Coronary artery (tissue), 2 donors: ENCODE data around the gene ABCC10.
"Not testable (repeated sequence)": the region's sequence is repeated elsewhere in the genome, so short reads cannot be mapped to it uniquely, and the experiment has no call there.

Source experiments
- DNase-seq: peaks from one replicate; pipeline ENCODE4 v3.0.0-alpha.2; 2017; ENCODE audit warnings: low spot score
- H3K27ac ChIP-seq, 2 donors: fragments of 200-600 bp; sonication (generic); one replicate each; pipeline ENCODE4 v1.5.1; 2016 to 2019
- H3K4me3 ChIP-seq: fragments of 200-600 bp; sonication (generic); 2 replicates; pipeline ENCODE4 v1.5.1; 2016; ENCODE audit warnings: mild to moderate bottlenecking, moderate library complexity
- TF ChIP-seq, protein P1 (sequence below): fragments of 200-600 bp; sonication (generic); IDR thresholded peaks from one replicate; pipeline ENCODE4 v1.5.1; 2019; ENCODE audit warnings: antibody characterized with exemption

Gene ABCC10

GRCh38 chr6:43391440-43392031 lies 35.8 kb upstream of the ABCC10 start:
- Histone ChIP-seq H3K4me3 (no peak overlapping the region), H3K27ac (no peak overlapping the region)
- TF ChIP-seq, protein P1, sequence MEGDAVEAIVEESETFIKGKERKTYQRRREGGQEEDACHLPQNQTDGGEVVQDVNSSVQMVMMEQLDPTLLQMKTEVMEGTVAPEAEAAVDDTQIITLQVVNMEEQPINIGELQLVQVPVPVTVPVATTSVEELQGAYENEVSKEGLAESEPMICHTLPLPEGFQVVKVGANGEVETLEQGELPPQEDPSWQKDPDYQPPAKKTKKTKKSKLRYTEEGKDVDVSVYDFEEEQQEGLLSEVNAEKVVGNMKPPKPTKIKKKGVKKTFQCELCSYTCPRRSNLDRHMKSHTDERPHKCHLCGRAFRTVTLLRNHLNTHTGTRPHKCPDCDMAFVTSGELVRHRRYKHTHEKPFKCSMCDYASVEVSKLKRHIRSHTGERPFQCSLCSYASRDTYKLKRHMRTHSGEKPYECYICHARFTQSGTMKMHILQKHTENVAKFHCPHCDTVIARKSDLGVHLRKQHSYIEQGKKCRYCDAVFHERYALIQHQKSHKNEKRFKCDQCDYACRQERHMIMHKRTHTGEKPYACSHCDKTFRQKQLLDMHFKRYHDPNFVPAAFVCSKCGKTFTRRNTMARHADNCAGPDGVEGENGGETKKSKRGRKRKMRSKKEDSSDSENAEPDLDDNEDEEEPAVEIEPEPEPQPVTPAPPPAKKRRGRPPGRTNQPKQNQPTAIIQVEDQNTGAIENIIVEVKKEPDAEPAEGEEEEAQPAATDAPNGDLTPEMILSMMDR = no peak
- DNase-seq = no peak

- H3K4me3 ChIP-seq, DNase-seq, H3K27ac ChIP-seq: not testable (repeated sequence)
Measured at GRCh38 chr6:43393133-43393532, 34.2 kb upstream of the ABCC10 start.

DNA sequence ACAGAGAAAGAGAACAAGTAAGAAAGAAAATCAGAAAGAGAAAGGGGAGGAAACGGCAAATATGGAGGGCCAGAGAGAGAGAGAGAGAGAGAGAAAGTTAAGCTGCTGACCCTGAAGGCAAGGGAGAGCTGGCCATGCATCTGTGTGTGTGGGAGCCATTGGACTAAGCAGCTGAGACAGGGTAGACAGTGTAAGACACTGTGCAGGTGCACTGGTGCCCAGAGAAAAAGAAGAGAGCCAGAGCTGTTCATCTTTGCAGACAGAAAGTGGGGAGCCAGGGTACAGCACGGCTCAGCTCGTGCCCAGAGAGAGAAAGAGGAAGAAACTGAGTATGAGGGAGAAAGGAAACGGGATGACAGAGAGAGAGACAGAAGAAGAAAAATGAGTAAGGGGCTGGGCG lies 33.7 kb upstream of the ABCC10 start:
- TF ChIP-seq, protein P1 = no peak
- Histone ChIP-seq H3K4me3 (no peak overlapping the region), H3K27ac (no peak overlapping the region)
- DNase-seq = no peak

- no peak for DNase-seq
- Histone ChIP-seq H3K4me3 (no peak overlapping the region), H3K27ac (no peak overlapping the region)
- TF ChIP-seq, protein P1 = no peak
Measured at GRCh38 chr6:43394982-43395381, 32.4 kb upstream of the ABCC10 start.

DNA sequence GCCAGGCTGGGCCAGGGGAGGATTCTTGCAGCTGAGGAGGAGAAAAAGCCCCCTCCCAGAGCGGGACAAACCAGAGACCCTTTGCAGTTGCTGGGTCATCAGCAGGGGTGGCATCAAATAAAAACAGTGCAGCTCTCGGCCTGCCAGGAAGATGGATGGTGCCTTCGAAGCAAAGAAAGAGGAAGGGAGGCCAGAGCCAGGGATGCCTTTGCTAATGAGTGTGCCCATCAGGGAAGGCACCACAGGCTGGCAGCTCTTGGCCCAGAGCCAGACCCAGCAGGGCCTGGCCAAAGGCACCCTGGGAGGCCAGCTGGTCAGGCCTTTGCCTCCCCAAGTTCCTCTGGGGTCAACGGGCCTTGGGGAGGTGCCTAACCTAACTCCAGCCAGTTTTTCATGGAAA lies 31.6 kb upstream of the ABCC10 start:
- TF ChIP-seq, protein P1 = no peak
- Histone ChIP-seq H3K27ac (no peak overlapping the region), H3K4me3 (no peak overlapping the region)

GRCh38 chr6:43396408-43397149 lies 30.8 kb upstream of the ABCC10 start:
- H3K4me3 ChIP-seq = no peak overlapping the region
- DNase-seq = no peak
- TF ChIP-seq, protein P1 = no peak
- H3K27ac ChIP-seq = no peak overlapping the region

More for the DNA sequence above, 31.6 kb upstream of the ABCC10 start:
- no peak for DNase-seq

DNA sequence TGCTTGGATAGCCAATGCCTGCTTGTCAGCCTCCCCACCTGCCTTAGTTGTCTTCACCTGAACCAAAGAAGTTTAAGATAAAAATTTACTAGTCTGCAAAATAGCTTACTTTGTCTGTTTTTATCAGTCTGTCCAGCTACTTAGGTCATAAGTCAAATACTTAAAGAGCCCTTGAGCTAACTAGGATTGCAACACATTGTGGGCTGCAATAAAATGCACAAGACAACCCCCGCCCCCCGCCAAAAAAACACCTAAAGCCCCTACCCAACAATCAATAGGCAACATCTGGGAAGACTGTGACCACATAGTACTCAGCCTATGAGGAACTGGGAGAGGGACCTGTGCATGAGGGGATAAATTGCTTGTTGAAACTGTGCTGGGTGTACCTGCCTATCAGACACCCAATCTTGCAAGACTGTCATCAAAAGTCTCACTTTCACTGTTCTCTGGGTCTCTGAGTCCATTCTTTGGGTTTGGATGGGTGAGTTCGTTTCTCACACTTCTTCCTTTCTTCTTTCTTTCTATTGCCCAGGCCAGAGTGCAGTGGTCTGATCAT lies 27.3 kb upstream of the ABCC10 start:
- TF ChIP-seq, protein P1 = no peak
- no peak overlapping the region for H3K4me3 ChIP-seq
- DNase-seq = no peak
- H3K27ac ChIP-seq = no peak overlapping the region
